C4-2B (cell line): ENCODE data around the gene WDR4.

Experiments
- CTCF ChIP-seq: fragments of 450-650 bp; conservative IDR thresholded peaks from 2 replicates; pipeline ENCODE4 v1.5.1; 2017; ENCODE audit warnings: mild to moderate bottlenecking
- ZFX ChIP-seq: fragments of 450-650 bp; IDR thresholded peaks from 2 replicates; pipeline ENCODE4 v1.6.1; 2017

GRCh38 chr21:42847051-42847707 lies 32.2 kb downstream of the WDR4 start:
- no peak for TF ChIP-seq CTCF
- TF ChIP-seq ZFX: no peak
